Lower leg skin (tissue), 4 donors: ENCODE measurements around the gene ERN1. TPM values are rescaled to one million over a fixed set of nuclear protein-coding genes. Genes with fewer than 3 reads are reported as not detected.
"Not testable (repeated sequence)": the region's sequence is repeated elsewhere in the genome, so short reads cannot be mapped to it uniquely, and the experiment has no call there.

ENCODE experiments used
- DNase-seq, 2 donors: peaks; one replicate each; pipeline ENCODE4 v3.0.0-alpha.2; 2019; ENCODE audit warnings: low spot score in 2 of 2
- H3K4me3 ChIP-seq: fragments of 200-600 bp; sonication (generic); 2 replicates; pipeline ENCODE4 v1.5.1; 2017; ENCODE audit warnings: mild to moderate bottlenecking, low read depth; ENCODE audit not compliant: poor library complexity, severe bottlenecking
- CTCF ChIP-seq, 3 donors: fragments of 450-650 bp; IDR thresholded peaks; one replicate each; pipeline ENCODE4 v1.5.1; 2016; ENCODE audit warnings: antibody characterized with exemption in 3 of 3, mild to moderate bottlenecking in 3 of 3, moderate library complexity in 2 of 3
- POLR2A ChIP-seq, 2 donors: fragments of 450-650 bp; IDR thresholded peaks; one replicate each; pipeline ENCODE4 v1.6.1; 2016 to 2017; ENCODE audit warnings: antibody characterized with exemption in 2 of 2, mild to moderate bottlenecking in 1 of 2, moderate library complexity in 1 of 2
- WGBS, 2 donors: methylation state at CpG; one replicate each; pipeline ENCODE4 v1.1.5; 2018; 5-methylcytosine and 5-hydroxymethylcytosine counted together
- intact Hi-C: fragments of 100-400 bp; cut with DNase I; formaldehyde crosslinking; loops from one replicate; pipeline ENCODE4 v1.15.0; 2023; ENCODE audit warnings: low total_unique reads
- total RNA-seq, 4 donors: library from RNA; depleted of rRNA; stranded (reverse); fragments of >200 nt; gene quantifications; one replicate each; pipeline ENCODE4 v1.1.0, GENCODE V29; 2016

Gene ERN1
- total RNA-seq, 4 donors from 2014 or later: 18.2 to 44.0 (median 22.8) TPM

GRCh38 chr17:64174686-64175456 lies 44.9 kb upstream of the ERN1 start:
- 72 to 80% methylated on average over 7 of the region's 7 CpGs for WGBS, 2 donors
- DNase-seq: peak in 1 of 2 donors; percentile 64
- no peak overlapping the region for H3K4me3 ChIP-seq
- intact Hi-C loops: no loop called here
- TF ChIP-seq POLR2A (IDR thresholded peaks at IDR 0.05) (no peak), CTCF (IDR thresholded peaks at IDR 0.05) (no peak)

- no peak overlapping the region for H3K4me3 ChIP-seq
- intact Hi-C loops: no loop called here
- DNase-seq: no peak
- 95 to 96% methylated on average over 3 of the region's 3 CpGs for WGBS, 2 donors
- no peak for TF ChIP-seq CTCF (IDR thresholded peaks at IDR 0.05)
- TF ChIP-seq POLR2A (IDR thresholded peaks at IDR 0.05): no peak
Observed at GRCh38 chr17:64173646-64174045, 43.7 kb upstream of the ERN1 start.

- no peak overlapping the region for H3K4me3 ChIP-seq
- intact Hi-C loops: no loop called here
- TF ChIP-seq CTCF (IDR thresholded peaks at IDR 0.05) (no peak), POLR2A (IDR thresholded peaks at IDR 0.05) (no peak)
- 72 to 78% methylated on average over 3 of the region's 3 CpGs for WGBS, 2 donors
- DNase-seq: no peak
Observed at GRCh38 chr17:64172510-64172909, 42.6 kb upstream of the ERN1 start.

GRCh38 chr17:64171041-64171440 lies 41.1 kb upstream of the ERN1 start:
- TF ChIP-seq POLR2A (IDR thresholded peaks at IDR 0.05) (no peak), CTCF (IDR thresholded peaks at IDR 0.05) (no peak)
- intact Hi-C loops: no loop called here
- WGBS, 2 donors: 91 to 92% methylated on average over 8 of the region's 8 CpGs
- no peak overlapping the region for H3K4me3 ChIP-seq
- DNase-seq: no peak

- intact Hi-C loops: no loop called here
- 84 to 97% methylated on average over 4 of the region's 4 CpGs for WGBS, 2 donors
- DNase-seq: no peak
- H3K4me3 ChIP-seq: no peak overlapping the region
- no peak for TF ChIP-seq CTCF (IDR thresholded peaks at IDR 0.05)
- TF ChIP-seq POLR2A (IDR thresholded peaks at IDR 0.05): no peak
Observed at GRCh38 chr17:64170286-64170685, 40.3 kb upstream of the ERN1 start.

GRCh38 chr17:64167666-64168065 lies 37.7 kb upstream of the ERN1 start:
- intact Hi-C loops, H3K4me3 ChIP-seq: not testable (repeated sequence)
- DNase-seq: peak in 1 of 2 donors; percentile 29
- WGBS, 2 donors: 86 to 95% methylated on average over 3 of the region's 3 CpGs
